Endodermal cell (in vitro differentiated cells): ENCODE data around the gene GINS2. TPM values are rescaled to one million over a fixed set of nuclear protein-coding genes. Genes with fewer than 3 reads are reported as not detected.

ENCODE experiments used
- DNase-seq: peaks from one replicate; pipeline ENCODE4 v3.0.0-alpha.2; 2017
- H3K27ac ChIP-seq: 2 replicates; pipeline ENCODE4 v1.5.1; 2013; ENCODE audit warnings: mild to moderate bottlenecking, low read depth, low read length, moderate library complexity
- H3K27me3 ChIP-seq: 2 replicates; pipeline ENCODE4 v1.6.1; 2013; ENCODE audit warnings: mild to moderate bottlenecking, low read length, moderate library complexity; ENCODE audit not compliant: insufficient read depth, control insufficient read depth, poor library complexity, severe bottlenecking
- H3K36me3 ChIP-seq: 2 replicates; pipeline ENCODE4 v1.7.0; 2013; ENCODE audit warnings: mild to moderate bottlenecking, low read length, moderate library complexity; ENCODE audit not compliant: control insufficient read depth, insufficient read depth
- H3K4me1 ChIP-seq: one replicate; pipeline ENCODE4 v1.7.0; 2013; ENCODE audit warnings: low read length; ENCODE audit not compliant: control insufficient read depth, insufficient read depth
- H3K4me3 ChIP-seq: 2 replicates; pipeline ENCODE4 v1.5.1; 2013; ENCODE audit warnings: mild to moderate bottlenecking, low read length, moderate library complexity
- H3K9ac ChIP-seq: 2 replicates; pipeline ENCODE4 v1.6.1; 2013; ENCODE audit warnings: mild to moderate bottlenecking, low read length, moderate library complexity; ENCODE audit not compliant: poor library complexity, severe bottlenecking; ENCODE audit errors: extremely low read depth
- H3K9me3 ChIP-seq: 2 replicates; pipeline ENCODE4 v1.6.1; 2013; ENCODE audit warnings: mild to moderate bottlenecking, low read length, moderate library complexity; ENCODE audit not compliant: control insufficient read depth
- H3K27ac Mint-ChIP-seq: 2 replicates; pipeline ENCODE4 v1.8.0; 2020; ENCODE audit warnings: mixed read lengths
- H3K27me3 Mint-ChIP-seq: 2 replicates; pipeline ENCODE4 v1.8.0; 2021; ENCODE audit warnings: mild to moderate bottlenecking, mixed read lengths; ENCODE audit not compliant: insufficient read depth
- H3K36me3 Mint-ChIP-seq: 2 replicates; pipeline ENCODE4 v1.8.0; 2020; ENCODE audit warnings: low read depth, mixed read lengths
- H3K4me1 Mint-ChIP-seq: 2 replicates; pipeline ENCODE4 v1.8.0; 2020; ENCODE audit warnings: mixed read lengths
- H3K4me3 Mint-ChIP-seq: 2 replicates; pipeline ENCODE4 v1.8.0; 2020; ENCODE audit warnings: mild to moderate bottlenecking, moderate library complexity, mixed read lengths
- H3K9me3 Mint-ChIP-seq: 2 replicates; pipeline ENCODE4 v1.8.0; 2020; ENCODE audit warnings: mild to moderate bottlenecking, mixed read lengths
- WGBS, 2 experiments: methylation state at CpG; one replicate each; pipeline versions ENCODE4 v1.1.5 to v1.1.7; 2013; ENCODE audit warnings: missing lambda C conversion rate in 2 of 2, mixed read lengths in 1 of 2; ENCODE audit not compliant: insufficient coverage in 1 of 2, insufficient read length in 1 of 2; 5-methylcytosine and 5-hydroxymethylcytosine counted together
- total RNA-seq, 2 donors: library from RNA; stranded (reverse); fragmentation: NEBNext Ultra II Directional in 1 of 2; extraction: Animal tissue kit (Norgen Biotek cat#: 25700) in 1 of 2; gene quantifications; 2 replicates in 1 of 2; 3 replicates in 1 of 2; pipeline ENCODE4 v1.2.1, GENCODE V29; 2021
- TF ChIP-seq, protein P1 (sequence below): fragments of 200-600 bp; sonication (generic); conservative IDR thresholded peaks from 2 replicates; pipeline ENCODE4 v1.5.0; 2021; ENCODE audit warnings: antibody characterized with exemption, mild to moderate bottlenecking

The GINS2 gene
- total RNA-seq, 2 donors from 2014 or later: 32.8 to 42.3 TPM

DNA sequence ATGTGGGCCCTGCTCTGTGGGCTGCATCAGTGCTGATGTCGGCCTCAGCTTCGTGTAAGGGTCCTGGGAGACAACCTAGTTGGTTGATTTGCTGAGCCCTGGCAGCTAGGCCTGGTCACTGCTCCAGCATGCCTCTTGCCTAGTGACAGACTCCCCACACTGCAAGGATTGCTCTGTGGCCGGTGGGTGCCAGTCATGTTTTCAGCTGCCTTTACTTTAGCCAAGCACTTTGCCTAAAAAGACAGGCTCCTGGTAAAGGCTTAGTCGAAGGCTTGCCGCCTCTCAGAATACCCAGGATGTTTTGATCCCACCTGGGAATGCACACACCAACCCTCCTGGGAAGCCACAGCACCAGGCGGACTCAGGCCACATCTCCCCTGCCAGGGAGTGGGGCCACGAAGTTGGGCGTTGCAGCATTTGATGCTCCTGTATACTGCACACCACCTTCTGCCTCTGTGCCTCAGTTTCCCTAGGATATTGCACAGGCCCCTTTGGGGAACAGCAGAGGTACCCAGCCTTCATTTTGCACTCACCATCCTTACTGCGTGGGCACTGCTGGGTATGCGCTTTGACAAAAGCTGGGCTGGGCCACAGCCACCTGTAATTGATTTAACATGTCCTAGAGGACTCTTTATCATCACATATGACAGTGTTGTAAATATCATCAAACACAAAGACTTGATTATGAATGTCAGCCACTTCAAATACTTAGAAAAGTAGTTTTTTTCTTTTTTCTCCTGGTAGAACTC, 19.9 kb downstream of the GINS2 start:
- Histone ChIP-seq H3K36me3 (peaks cover 95% of the 10 kb centered on the region), H3K9me3 (no peaks in the 10 kb centered on the region), H3K4me1 (no peaks in the 10 kb centered on the region), H3K27me3 (no peaks in the 10 kb centered on the region), H3K9ac (no peak overlapping the region), H3K4me3 (no peak overlapping the region), H3K27ac (no peak overlapping the region)
- TF ChIP-seq, protein P1, sequence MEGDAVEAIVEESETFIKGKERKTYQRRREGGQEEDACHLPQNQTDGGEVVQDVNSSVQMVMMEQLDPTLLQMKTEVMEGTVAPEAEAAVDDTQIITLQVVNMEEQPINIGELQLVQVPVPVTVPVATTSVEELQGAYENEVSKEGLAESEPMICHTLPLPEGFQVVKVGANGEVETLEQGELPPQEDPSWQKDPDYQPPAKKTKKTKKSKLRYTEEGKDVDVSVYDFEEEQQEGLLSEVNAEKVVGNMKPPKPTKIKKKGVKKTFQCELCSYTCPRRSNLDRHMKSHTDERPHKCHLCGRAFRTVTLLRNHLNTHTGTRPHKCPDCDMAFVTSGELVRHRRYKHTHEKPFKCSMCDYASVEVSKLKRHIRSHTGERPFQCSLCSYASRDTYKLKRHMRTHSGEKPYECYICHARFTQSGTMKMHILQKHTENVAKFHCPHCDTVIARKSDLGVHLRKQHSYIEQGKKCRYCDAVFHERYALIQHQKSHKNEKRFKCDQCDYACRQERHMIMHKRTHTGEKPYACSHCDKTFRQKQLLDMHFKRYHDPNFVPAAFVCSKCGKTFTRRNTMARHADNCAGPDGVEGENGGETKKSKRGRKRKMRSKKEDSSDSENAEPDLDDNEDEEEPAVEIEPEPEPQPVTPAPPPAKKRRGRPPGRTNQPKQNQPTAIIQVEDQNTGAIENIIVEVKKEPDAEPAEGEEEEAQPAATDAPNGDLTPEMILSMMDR: no peak
- 95 to 96% methylated on average over 10 of the region's 10 CpGs for WGBS, 2 experiments
- H3K4me3 Mint-ChIP-seq: no peak overlapping the region
- no peaks in the 10 kb centered on the region for H3K4me1 Mint-ChIP-seq
- peaks cover 87% of the 10 kb centered on the region for H3K36me3 Mint-ChIP-seq
- H3K27ac Mint-ChIP-seq: no peak overlapping the region
- no peaks in the 10 kb centered on the region for H3K27me3 Mint-ChIP-seq
- no peak for DNase-seq
- no peaks in the 10 kb centered on the region for H3K9me3 Mint-ChIP-seq

DNA sequence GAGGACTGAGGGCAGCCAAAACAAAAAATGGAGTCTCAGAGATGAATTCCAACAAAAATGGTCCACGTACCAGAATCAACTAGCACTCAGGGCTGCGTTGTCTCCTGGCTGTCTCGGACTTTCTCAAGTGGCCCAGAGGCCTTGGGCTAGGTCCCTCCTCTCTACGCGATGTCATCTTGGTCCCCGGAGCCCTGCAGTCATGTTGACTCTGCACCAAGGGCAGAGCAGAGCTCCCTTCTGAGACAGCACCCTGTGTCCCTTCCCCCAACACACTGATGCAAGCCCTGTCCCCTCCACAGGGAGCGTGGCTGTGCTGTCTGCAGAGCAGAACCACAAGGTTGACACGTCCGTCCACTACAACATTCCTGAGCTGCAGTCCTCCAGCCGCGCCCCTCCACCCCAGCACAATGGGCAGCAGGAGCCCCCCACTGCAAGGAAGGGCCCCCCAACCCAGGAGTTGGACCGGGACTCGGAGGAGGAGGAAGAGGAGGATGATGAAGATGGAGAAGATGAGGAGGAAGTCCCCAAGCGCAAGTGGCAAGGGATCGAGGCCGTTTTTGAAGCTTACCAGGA, 20.8 kb downstream of the GINS2 start:
- no peak overlapping the region for H3K4me3 Mint-ChIP-seq
- H3K9me3 Mint-ChIP-seq: no peaks in the 10 kb centered on the region
- Histone ChIP-seq H3K9ac (no peak overlapping the region), H3K4me3 (no peak overlapping the region), H3K27ac (no peak overlapping the region), H3K36me3 (peaks cover 95% of the 10 kb centered on the region), H3K9me3 (no peaks in the 10 kb centered on the region), H3K4me1 (no peaks in the 10 kb centered on the region), H3K27me3 (no peaks in the 10 kb centered on the region)
- H3K27ac Mint-ChIP-seq: peak overlapping the region; percentile 52
- no peaks in the 10 kb centered on the region for H3K27me3 Mint-ChIP-seq
- H3K4me1 Mint-ChIP-seq: no peaks in the 10 kb centered on the region
- H3K36me3 Mint-ChIP-seq: peaks cover 89% of the 10 kb centered on the region
- no peak for DNase-seq
- WGBS, 2 experiments: 97 to 100% methylated on average over 6 to 16 of the region's 16 CpGs
- TF ChIP-seq, protein P1: no peak

DNA sequence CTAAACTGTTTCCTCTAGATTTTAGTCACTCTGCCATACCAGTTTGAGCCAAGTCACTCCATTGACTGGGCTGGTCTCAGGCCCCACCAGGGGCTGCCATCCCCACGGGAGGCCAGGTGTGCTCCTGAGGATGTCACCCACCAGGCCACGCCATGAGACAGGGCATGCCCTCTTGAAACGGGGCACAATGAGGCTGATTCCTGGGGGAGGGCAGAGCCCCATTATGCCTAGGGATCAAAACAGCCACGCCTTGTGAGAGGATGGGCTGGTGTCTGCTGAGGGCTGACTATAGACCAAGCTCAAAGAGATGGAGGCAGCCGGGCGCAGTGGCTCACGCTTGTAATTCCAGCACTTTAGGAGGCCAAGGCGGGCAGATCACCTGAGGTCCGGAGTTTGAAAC, 21.5 kb downstream of the GINS2 start:
- no peaks in the 10 kb centered on the region for H3K27me3 Mint-ChIP-seq
- H3K27ac Mint-ChIP-seq: no peak overlapping the region
- no peak overlapping the region for H3K9ac ChIP-seq
- TF ChIP-seq, protein P1: no peak
- no peaks in the 10 kb centered on the region for H3K4me1 Mint-ChIP-seq
- no peak overlapping the region for H3K4me3 ChIP-seq
- 94 to 97% methylated on average over 7 to 9 of the region's 9 CpGs for WGBS, 2 experiments
- no peak overlapping the region for H3K4me3 Mint-ChIP-seq
- H3K36me3 ChIP-seq: peaks cover 97% of the 10 kb centered on the region
- H3K4me1 ChIP-seq: no peaks in the 10 kb centered on the region
- peaks cover 91% of the 10 kb centered on the region for H3K36me3 Mint-ChIP-seq
- H3K9me3 ChIP-seq: no peaks in the 10 kb centered on the region
- no peak overlapping the region for H3K27ac ChIP-seq
- H3K27me3 ChIP-seq: no peaks in the 10 kb centered on the region
- no peak for DNase-seq
- H3K9me3 Mint-ChIP-seq: no peaks in the 10 kb centered on the region
